Measurements from ENCODE around the gene DKC1.

DKC1 gene

GRCh38 chrX:154737136-154737535 is 25.5 kb upstream of the DKC1 start:
- DNase-seq (ENCODE audit: low read depth in 2 of 2): no peak

DNA sequence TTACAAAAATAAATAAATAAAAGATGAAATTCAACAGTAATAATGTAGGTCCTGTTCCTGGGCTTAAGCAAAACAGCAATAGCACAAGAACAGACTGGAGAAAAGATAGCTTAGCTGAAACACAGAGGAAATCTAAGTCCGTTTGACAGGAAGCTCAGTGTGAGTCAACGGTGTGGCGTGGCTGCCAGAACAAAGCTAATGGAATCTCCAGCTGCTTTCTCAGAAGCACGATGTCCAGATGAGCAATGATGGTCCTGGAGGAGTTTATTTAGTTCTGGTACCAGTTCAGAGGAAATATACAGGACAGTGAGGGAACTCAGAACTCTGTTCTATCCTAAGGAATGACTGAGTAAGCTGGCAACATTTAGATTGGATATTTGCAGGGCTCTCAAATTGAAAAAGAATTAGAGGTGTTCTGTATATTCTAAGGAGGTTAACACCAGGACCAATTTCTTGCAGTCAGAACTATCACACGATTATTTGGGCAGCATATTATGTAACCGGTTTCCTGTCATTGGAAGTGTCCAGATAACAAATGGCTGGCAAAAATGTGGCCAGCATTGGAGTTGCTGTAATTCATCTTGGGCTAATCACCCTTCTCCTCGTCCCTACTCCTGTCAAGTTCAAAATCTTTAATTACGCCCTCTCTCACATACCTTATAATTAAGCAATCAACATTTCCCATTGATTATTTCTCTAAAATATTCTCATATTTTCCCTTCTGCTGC is 24.5 kb upstream of the DKC1 start:
- no peak for DNase-seq (ENCODE audit: low read depth in 2 of 2)

- DNase-seq (ENCODE audit: low read depth in 2 of 2): no peak
Measured at GRCh38 chrX:154739952-154740465, 22.7 kb upstream of the DKC1 start.

- no peak for DNase-seq (ENCODE audit: low read depth in 2 of 2)
Measured at GRCh38 chrX:154742613-154743012, 20.1 kb upstream of the DKC1 start.

DNA sequence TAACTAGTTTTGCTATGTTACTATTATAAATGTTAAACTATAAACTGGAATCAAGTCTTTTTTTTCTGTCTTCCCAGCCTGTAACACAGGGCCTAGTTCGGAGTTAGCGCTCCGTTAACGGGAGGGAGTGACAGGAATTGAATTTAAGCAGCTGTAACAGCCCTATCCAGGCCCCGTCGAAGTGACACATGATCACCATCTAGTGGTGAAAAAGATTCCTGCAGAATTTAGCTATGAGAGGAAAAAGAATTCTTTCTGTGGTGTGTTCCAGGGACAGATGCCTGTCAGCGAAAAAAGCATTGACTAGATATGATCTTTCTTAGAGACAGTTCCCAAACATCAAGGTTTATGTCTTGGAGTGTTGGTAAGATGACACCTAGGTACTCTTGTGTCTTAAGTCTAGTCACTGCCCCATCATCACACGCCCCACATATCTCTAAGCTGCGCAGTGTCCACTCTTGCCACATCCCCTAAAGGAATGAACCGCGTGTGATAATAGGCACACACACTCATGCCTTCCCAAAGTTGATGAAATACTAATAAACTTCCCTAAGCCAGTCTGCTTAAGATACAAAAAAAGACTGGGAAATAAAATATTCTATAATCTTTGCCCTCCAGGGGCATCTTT is 13.8 kb upstream of the DKC1 start:
- no peak for DNase-seq (ENCODE audit: low read depth in 2 of 2)

DNA sequence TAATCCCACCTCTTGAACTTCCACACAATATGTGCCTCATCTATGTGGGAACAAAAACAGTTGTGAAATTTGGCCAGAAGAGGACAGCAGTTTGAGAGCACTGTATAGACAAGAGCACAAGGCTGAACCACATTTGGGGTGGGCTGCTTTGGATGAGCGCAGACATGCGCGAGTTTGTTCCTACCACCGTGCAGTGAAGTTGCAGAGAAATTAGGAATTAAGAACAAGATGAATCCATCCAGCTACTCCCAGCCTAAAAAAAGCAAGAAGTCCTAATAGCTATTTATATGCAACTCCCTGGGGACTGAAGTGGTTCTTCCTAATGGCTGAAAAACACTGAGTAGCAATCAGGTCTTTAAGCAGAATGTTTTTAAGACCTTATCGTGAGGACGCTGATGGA is 12.8 kb upstream of the DKC1 start:
- DNase-seq (ENCODE audit: low read depth in 2 of 2): no peak

DNA sequence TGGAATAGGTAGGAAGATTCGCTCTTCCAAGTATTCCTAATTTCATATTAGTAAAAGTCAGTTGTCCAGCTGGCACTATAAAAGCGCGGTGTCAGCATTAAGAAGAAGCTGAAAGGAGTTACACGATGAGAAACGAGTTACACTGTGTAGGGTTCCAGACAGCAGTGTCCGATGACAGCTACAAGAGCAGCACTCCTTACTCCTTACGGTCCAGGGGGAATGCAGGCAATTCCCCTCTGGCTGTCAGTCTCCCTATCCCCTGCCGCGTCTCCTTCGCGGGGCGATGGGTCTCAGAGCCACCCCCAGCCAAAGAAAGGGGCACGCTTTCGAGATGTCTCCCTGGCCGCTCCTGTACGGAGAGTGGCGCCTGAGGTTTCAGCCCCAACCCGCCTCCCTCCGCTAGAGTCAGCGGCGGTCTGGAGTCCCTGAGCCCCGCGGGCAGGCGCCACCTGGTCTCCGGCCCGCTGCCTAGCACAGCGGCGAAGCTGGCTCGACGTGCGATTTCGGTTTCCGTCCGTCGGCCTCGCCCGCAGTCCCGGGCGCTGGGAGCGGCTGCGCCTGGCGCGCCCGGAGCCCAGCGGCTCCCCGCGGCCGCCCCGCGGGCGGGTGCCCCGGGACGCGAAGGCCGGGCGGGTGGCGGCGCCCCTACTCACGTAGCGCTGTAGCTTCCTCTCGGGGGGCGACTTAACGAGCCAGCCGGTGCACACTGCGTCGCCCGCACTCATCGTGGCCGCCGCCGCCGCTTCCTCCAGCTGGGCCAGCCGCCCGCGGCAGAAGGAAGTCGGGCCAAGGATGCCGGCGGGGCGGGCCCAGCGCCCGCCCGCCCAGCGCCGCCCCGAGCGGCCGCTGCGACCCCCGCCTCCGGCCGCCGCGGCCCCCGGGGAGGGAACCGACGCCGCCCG is 12.1 kb upstream of the DKC1 start, which contains the start of gene GAB3:
Gene GAB3 (minus strand): TSS at position 777 of the 902 bp plus-strand sequence. CDS start 52 bp downstream, at position 725.
- DNase-seq (ENCODE audit: low read depth in 2 of 2): no peak

DNA sequence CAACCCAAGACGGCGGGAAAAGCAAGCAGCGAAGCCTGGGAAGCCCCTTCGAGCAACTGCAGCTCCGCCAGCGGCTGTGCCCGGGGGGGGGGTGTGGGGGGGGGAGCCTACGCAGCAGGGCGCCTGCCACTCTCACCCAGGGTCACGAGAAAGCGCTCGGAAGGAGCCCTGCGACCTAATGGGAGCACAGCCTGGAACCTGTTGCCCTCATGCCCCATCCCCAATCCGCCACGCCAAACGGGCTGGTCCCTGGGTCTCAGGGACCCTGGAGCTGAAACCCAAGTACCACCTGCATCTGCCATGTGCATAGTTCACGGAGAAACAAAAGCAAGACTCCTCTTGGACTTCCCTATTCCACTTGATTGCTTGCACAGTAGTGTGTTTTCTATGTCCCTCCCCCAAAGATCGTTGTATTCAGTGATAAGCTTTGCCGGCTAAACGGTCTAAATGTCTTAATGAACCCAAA is 11.4 kb upstream of the DKC1 start:
- DNase-seq (ENCODE audit: low read depth in 2 of 2): no peak

DNA sequence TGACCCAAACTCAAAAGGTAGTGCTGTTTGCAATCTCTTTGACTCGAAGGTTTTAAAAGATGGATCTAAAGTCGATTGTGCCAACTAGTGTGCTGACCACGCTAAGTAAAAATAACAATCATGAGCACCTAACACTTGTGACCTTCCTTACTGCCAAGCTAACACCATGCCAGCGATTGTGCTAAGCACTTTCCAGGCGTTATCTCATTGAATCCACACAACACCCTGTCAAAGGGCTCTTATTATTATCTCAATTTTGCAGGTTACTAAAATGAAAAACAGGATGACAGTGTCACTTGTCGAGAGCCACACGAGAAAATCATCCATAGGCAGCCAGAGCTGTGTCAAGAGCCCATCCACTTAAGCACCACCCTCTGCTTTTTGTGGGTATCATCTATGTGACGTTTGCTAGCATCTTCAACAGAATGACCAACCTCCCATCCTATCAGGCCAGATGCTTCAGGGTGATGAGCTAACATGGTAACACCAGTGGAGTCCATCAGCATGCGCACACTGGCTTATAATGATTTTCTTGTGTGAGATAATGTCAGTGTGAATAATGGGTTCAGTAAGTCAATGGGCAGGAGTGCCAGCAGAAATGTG is 10.9 kb upstream of the DKC1 start:
- DNase-seq (ENCODE audit: low read depth in 2 of 2): no peak

DNA sequence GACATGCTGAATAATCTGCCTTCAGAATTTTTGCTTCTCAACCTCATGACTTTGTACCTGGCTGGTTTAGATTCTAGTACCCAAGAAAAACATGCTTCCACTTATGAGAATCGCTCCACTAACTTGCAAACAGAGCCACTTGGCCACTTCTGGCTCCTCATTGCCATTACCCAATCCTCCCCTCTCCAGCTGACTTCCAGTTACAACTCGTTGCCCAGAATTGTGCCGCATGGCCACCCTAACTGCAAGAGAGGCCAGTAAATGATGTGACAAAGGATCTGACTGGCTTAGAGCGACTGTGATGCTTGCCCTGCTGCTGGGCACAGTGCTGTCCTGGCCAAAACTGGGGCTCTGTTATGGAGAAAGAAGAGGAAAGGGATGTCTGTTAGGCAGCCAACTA is 4.0 kb upstream of the DKC1 start:
- no peak for DNase-seq (ENCODE audit: low read depth in 2 of 2)

DNA sequence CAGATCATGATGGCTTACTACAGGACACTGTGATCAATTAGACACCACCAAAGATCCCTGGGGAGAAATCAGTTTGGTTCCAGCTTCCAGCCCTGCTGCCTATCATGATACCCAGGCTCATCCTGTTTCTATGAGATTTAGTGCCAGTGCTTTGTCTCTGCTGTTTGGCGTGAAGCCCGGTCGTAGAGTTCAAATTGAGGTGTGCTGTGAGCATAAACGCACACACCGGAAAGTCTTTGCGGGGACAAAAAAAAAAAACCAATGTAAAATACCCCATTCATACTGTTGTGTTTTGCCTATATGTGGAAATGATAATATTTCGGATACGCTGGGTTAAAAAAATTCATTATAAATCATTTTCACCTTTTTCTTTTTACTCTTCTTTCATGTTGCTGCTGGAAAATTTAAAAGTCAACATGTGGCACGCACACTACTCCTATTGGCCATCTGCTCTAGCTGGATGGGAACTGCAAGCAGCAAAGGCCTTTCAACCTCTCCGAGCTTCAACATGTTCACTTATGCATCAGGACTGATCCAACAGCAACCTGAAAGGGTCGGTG is 607 bp upstream of the DKC1 start:
- no peak for DNase-seq (ENCODE audit: low read depth in 2 of 2)

GRCh38 chrX:154774622-154775021 is 12.0 kb downstream of the DKC1 start:
- no peak for DNase-seq (ENCODE audit: low read depth in 2 of 2)

DNA sequence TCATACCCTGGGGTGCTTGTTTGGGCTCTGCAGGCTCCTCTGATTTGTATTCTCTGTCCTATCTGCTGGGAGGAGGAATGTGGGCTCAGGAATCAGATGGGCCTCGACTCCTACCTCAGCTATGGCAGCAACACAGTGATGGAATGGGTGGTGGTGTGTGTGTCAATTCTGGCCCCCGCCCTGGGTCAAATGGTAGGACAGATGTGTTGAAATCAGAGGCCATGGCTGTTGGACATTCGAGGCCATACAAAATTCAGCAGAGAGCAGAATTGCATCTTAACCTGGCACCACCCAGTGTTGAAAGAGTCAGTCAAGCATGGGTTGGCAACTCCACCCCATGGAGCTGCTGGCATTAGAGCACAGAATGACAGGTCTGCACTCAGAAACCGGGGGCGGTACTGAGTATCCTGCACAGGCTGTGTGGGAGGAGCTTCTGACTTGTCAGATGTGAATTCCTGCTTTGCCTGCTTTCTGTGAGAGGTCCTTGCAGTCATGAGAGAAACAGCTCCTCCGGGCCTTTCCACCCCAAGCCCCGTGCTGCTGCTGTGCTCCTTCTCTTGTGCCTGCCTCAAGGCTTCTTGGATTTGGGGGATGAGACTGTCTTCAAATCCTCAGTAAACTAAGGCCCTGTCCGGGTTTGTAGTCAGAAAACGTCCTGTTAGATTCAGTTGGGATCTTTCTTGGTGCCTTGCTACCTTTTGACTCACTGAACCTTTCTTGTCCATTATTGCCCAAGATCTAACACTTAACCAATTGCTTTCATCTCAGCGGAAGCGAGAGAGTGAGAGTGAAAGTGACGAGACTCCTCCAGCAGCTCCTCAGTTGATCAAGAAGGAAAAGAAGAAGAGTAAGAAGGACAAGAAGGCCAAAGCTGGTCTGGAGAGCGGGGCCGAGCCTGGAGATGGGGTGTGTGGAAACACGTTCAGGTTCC is 13.0 kb downstream of the DKC1 start:
- no peak for DNase-seq (ENCODE audit: low read depth in 2 of 2)

DNA sequence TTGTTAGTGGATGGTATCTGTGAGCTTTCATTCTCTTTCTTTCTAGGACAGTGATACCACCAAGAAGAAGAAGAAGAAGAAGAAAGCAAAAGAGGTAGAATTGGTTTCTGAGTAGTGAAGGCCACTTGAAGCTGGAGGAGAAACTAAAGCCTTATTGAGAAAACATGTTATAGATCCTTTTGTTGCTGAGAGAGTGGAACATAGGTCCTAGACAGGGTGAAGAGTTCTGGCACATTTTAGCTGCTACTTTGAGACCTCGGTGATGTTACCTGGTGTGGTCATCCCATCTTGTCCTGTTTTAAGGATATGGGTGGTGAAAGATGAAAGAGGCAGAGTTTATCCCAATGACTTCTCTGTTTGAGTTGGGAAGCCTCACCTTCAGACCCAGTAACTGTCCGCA is 14.1 kb downstream of the DKC1 start:
- DNase-seq (ENCODE audit: low read depth in 2 of 2): no peak

- no peak for DNase-seq (ENCODE audit: low read depth in 2 of 2)
Measured at GRCh38 chrX:154779261-154779660, 16.6 kb downstream of the DKC1 start.

DNA sequence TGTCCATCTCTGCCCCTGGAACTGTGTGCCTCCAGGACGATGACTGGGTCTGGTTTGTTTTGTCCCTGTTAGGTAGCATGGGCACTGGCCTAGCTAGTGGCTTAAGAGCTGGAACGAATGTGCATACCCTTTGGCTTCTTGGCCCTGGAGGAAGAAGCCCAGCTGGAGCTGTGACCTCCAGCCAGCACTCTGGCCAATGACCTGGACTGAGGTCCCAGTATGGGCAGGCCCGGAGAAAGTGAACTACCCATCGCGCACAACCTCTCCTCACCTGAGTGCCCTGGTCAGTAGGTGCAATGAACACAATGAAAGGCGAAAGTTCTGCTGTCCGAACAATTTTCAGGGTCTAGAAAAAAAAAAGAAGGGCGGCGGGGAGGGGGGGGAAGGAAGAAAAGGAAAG is 18.3 kb downstream of the DKC1 start:
- no peak for DNase-seq (ENCODE audit: low read depth in 2 of 2)

DNA sequence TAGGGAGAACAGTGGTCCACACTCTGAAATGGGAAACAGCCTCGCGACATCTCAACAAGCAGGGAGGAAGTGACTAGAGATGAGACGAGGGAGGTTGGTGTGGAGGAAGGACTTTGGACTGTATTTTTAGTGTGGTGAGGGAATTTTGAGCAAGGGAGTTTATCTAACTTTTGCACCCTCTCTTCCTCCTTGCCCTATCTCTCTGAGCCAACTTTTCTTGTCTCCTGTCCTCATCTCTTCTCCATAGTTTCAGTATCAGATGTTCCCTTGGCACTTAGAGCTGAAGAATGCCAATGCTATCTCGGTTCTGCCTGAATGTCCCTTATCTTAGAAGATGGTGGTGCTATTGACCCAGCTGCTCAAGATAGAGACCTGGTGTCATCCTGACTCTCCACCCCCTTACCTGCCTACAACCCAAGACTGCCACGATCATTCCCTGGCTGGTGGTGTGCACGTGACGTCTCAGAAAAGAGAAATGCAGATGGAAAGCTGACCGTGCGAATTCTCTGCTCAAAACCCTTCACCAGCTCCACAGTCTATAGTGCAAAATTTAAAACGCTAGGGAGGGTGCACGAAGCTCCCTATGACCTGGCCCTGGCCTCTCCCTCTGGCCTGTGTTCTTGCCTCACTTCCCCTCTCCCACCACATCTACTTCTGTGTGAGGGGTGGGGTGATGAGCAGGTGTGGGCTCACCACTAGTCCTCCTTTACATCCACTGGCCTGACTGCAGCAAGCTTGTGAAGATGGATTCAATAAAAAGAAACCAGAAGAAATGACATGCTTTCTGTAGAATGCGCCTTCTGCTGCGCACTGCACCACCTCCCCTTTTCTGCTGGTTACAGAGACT is 21.7 kb downstream of the DKC1 start:
- DNase-seq (ENCODE audit: low read depth in 2 of 2): no peak

- no peak for DNase-seq (ENCODE audit: low read depth in 2 of 2)
Measured at GRCh38 chrX:154785716-154786115, 23.1 kb downstream of the DKC1 start.

DNA sequence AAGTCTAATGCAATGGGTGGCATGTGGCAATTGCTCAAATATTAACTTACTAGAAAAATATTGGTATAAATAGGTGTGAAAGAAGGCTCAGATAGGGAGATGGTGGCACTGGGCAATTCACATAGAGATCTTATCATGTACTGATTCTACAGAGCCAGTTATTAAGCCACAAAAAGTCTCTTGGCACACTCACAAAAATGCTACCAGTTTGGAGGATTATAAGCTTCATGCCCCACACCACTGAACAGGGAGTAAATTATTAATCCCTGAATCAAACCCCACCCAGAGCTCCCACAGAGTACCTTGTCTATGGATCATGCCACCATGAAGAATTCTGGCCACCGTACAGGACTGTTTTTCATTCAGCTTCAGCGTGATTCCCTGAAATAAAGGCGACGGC is 28.8 kb downstream of the DKC1 start:
- no peak for DNase-seq (ENCODE audit: low read depth in 2 of 2)

Measured in fibroblast of skin of left biceps (primary cell).